Measurements from ENCODE around the gene DUSP10.
A peak's percentile ranks its signal among the peaks of the same experiment; 100 is the strongest.

The DUSP10 gene

DNA sequence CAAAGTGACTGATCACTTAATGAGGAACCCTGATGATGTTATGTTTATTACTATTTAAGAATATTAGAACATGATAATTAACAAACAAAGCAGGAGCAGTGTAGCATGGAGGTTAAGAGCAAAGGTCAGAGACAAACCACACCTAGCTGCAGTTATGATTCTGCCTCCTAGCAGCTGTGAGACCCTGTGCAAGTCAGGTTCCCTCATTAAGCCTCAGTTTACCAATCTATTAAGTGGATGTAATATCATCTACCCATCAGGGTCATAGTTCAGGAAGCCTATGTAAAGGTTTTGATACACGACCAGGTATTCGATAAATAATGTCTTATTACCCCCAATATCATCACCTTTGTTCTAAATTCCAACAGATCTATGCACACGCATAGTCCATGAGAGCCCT lies 32.0 kb downstream of the DUSP10 start:
- no peak for ATAC-seq
- TF ChIP-seq ZNF8 (CRISPR knock-in tag; IDR thresholded peaks at IDR 0.05) (no peak), ESRRG (CRISPR knock-in tag; IDR thresholded peaks at IDR 0.05) (no peak), BACH2 (CRISPR knock-in tag; IDR thresholded peaks at IDR 0.05; ENCODE audit: borderline replicate concordance) (no peak), ZC3H10 (CRISPR knock-in tag; IDR thresholded peaks at IDR 0.05) (no peak), ZNF70 (CRISPR knock-in tag; IDR thresholded peaks at IDR 0.05) (no peak), ZNF565 (CRISPR knock-in tag; conservative IDR thresholded peaks at IDR 0.05; ENCODE audit: low read depth) (no peak), OSR1 (CRISPR knock-in tag; IDR thresholded peaks at IDR 0.05) (no peak), SNAI2 (CRISPR knock-in tag; IDR thresholded peaks at IDR 0.05) (no peak), CSDC2 (CRISPR knock-in tag; IDR thresholded peaks at IDR 0.05) (no peak), RARB (CRISPR knock-in tag; IDR thresholded peaks at IDR 0.05) (no peak), TCF4 (CRISPR knock-in tag; IDR thresholded peaks at IDR 0.05; ENCODE audit: borderline replicate concordance) (no peak), ZFP30 (CRISPR knock-in tag; IDR thresholded peaks at IDR 0.05) (no peak), TOX (CRISPR knock-in tag; IDR thresholded peaks at IDR 0.05; ENCODE audit: borderline replicate concordance) (no peak)
- TF ChIP-seq, protein P1, sequence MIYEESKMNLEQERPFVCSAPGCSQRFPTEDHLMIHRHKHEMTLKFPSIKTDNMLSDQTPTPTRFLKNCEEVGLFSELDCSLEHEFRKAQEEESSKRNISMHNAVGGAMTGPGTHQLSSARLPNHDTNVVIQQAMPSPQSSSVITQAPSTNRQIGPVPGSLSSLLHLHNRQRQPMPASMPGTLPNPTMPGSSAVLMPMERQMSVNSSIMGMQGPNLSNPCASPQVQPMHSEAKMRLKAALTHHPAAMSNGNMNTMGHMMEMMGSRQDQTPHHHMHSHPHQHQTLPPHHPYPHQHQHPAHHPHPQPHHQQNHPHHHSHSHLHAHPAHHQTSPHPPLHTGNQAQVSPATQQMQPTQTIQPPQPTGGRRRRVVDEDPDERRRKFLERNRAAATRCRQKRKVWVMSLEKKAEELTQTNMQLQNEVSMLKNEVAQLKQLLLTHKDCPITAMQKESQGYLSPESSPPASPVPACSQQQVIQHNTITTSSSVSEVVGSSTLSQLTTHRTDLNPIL (CRISPR knock-in tag; IDR thresholded peaks at IDR 0.05; ENCODE audit: low read depth) = no peak
- TF ChIP-seq, protein P2, sequence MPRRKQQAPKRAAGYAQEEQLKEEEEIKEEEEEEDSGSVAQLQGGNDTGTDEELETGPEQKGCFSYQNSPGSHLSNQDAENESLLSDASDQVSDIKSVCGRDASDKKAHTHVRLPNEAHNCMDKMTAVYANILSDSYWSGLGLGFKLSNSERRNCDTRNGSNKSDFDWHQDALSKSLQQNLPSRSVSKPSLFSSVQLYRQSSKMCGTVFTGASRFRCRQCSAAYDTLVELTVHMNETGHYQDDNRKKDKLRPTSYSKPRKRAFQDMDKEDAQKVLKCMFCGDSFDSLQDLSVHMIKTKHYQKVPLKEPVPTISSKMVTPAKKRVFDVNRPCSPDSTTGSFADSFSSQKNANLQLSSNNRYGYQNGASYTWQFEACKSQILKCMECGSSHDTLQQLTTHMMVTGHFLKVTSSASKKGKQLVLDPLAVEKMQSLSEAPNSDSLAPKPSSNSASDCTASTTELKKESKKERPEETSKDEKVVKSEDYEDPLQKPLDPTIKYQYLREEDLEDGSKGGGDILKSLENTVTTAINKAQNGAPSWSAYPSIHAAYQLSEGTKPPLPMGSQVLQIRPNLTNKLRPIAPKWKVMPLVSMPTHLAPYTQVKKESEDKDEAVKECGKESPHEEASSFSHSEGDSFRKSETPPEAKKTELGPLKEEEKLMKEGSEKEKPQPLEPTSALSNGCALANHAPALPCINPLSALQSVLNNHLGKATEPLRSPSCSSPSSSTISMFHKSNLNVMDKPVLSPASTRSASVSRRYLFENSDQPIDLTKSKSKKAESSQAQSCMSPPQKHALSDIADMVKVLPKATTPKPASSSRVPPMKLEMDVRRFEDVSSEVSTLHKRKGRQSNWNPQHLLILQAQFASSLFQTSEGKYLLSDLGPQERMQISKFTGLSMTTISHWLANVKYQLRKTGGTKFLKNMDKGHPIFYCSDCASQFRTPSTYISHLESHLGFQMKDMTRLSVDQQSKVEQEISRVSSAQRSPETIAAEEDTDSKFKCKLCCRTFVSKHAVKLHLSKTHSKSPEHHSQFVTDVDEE (CRISPR knock-in tag; IDR thresholded peaks at IDR 0.05) = no peak

DNA sequence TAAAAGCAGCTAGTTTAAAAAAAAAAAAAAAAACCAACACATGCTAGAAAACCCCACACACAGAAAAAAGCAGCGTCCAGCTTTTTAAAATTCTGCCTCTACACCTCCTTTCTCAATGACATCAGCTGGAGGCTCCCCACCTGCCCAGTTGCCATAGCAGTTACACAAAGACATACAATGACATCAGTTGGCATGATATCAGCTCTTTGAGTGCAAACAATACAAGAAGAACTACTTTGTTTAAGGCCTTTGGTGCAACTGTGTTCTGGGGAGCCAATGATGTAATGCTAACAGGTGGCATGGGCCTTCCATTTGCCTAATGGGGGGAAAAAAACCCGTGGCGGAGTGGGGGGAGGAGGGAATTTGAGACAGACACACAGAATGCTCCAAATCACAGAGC lies 32.9 kb downstream of the DUSP10 start:
- TF ChIP-seq, protein P3, sequence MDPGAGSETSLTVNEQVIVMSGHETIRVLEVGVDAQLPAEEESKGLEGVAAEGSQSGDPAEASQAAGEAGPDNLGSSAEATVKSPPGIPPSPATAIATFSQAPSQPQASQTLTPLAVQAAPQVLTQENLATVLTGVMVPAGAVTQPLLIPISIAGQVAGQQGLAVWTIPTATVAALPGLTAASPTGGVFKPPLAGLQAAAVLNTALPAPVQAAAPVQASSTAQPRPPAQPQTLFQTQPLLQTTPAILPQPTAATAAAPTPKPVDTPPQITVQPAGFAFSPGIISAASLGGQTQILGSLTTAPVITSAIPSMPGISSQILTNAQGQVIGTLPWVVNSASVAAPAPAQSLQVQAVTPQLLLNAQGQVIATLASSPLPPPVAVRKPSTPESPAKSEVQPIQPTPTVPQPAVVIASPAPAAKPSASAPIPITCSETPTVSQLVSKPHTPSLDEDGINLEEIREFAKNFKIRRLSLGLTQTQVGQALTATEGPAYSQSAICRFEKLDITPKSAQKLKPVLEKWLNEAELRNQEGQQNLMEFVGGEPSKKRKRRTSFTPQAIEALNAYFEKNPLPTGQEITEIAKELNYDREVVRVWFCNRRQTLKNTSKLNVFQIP (CRISPR knock-in tag; IDR thresholded peaks at IDR 0.05; ENCODE audit: borderline replicate concordance, low read depth) = no peak
- TF ChIP-seq ISL1 (CRISPR knock-in tag; IDR thresholded peaks at IDR 0.05) (peak; percentile 58), ZC3H10 (CRISPR knock-in tag; IDR thresholded peaks at IDR 0.05) (no peak)
- TF ChIP-seq, protein P1 (CRISPR knock-in tag; IDR thresholded peaks at IDR 0.05; ENCODE audit: low read depth) = peak; percentile 84; the same call in 1 of the 2 replicates
- ATAC-seq = peak; percentile 66

DNA sequence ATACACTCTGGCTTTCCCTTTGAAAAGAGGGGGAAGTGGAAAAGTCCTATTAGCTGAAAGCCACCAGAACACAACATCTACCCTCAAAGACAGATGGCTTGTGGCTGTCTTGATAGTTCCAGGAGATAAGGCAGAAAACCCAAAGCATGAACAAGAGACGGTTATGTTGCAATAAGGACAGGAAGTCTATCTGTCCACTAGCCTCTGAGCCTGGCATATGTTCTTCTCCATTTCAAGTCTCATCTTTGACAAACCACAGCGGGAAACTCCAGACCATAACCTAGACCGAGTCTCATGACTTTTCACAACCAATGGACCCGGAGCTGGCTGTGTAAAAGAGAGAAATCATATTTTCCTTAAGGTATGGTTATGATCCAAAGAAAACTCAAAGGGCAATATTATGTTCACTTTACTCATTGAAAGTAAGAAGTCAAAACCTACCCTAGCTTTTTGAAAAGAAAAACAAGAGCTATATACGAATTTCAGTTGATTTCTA lies 33.8 kb downstream of the DUSP10 start:
- TF ChIP-seq OSR1 (CRISPR knock-in tag; IDR thresholded peaks at IDR 0.05) (no peak), TCF4 (CRISPR knock-in tag; IDR thresholded peaks at IDR 0.05; ENCODE audit: borderline replicate concordance) (peak; percentile 71; the same call in 1 of the 2 replicates), ZNF565 (CRISPR knock-in tag; conservative IDR thresholded peaks at IDR 0.05; ENCODE audit: low read depth) (0 out of 2 replicates have a peak, but pooled peaks have one; percentile 10), CSDC2 (CRISPR knock-in tag; IDR thresholded peaks at IDR 0.05) (no peak), ESRRG (CRISPR knock-in tag; IDR thresholded peaks at IDR 0.05) (no peak), ZFP3 (CRISPR knock-in tag; IDR thresholded peaks at IDR 0.05) (0 out of 2 replicates have a peak, but pooled peaks have one; percentile 45)
- TF ChIP-seq, protein P2 (CRISPR knock-in tag; IDR thresholded peaks at IDR 0.05) = 0 out of 2 replicates have a peak, but pooled peaks have one; percentile 67
- peak; percentile 60 for ATAC-seq

All from SK-N-SH treated with all-trans-retinoic acid at 6 μM for 48 hours (cell line).